Medulla oblongata (tissue), 1 donor: ENCODE data around the gene ELK1.

ENCODE experiments used
- DNase-seq: peaks from one replicate; pipeline ENCODE4 v3.0.0-alpha.2; 2015; ENCODE audit errors: extremely low spot score

Gene ELK1

DNA sequence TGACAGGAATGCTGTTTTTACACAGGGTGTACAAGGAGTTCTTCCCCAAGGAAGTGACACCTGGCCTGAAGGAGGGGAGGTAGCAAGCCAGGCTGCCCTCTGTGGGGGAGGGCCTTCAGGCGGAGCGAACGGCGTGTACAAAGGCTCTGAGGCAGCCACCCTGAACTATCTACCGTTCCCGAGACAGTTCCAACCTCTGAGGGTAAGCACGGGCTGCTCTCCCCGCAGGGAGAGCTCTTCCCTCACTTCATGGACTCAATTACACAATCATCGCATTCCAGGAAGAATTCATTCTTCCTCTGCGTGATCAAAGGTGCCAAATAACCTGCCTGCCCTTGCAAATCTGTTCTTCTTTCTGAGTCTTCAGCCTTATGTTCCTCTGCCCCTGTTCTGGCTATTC, 4.8 kb downstream of the ELK1 start:
- DNase-seq: no peak

DNA sequence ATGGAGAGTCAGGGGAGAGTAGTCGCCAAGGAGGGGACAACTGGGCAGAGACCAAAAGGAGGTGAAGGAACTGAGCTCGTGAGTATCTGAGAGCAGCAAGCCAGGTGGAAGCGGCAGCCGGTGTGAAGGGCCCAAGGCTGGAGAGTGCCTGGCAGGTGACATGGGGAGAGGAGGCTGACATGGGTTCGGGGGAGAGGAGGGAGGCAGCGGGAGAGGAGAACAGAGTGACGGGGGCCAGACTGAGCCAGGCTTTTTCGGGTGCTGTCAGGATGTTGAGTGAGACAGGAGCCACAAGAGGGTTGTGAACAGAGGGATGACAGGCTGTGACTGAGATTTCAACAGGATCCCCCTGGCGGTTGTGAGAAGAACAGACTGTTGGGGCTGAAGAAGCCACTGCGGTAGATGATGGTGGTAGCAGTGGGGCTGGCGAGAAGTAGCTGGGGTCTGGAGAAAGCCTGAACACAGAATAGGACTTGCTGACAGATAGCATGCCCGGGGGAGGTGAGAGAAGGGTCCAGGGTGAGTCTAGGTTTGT, 5.7 kb downstream of the ELK1 start:
- no peak for DNase-seq

- DNase-seq: peak; percentile 14
Measured at GRCh38 chrX:47643926-47644325, 6.4 kb downstream of the ELK1 start.

DNA sequence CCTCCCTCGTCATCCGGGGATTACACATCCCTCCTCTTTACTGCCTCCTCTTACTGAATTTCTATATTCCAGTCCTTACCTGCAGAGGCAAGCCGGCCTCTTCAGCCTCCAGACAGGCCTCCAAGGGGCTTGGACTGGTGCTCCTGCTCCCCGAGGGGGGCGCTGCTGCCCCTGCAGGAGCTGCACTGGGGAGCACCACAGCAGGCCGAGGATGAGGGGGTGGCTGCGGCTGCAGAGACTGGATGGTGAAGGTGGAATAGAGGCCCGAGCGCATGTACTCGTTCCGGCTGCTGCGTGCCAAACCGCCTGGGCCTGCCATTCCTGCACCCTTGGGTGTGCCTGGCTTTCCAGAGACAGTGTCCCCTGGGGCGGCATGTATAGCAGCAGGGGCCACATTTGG, 11.5 kb downstream of the ELK1 start:
- no peak for DNase-seq

DNA sequence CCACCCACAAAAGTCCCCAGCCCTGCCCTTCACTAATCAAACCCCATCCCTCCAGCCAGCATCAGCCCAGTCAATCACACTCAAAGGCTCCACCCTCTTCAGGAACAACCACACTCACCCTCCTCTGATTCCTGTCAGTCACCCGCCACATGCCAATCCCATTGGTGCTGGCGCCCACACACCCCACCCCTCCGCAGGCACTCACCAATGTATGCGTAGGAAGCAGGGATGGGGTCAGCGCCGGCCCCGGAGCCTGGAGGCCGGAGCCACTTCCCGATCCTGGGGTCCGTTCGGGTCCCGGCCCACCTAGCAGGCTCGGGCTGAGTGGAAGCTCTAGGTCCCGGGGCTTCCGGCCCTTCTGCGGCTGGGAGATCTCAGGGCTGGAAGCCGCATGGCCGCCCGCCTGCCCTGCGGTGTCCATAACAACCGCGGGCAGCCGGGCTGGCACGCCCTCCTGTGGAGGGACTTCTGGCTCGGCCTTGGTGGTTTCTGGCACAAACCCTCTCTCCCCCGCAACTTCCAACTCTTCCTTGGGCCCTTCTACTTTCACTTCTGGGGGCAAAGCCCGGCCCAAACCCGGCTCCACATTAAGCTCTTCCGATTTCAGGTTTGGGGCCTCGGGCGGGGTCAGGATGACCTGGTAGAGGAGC, 12.7 kb downstream of the ELK1 start:
- DNase-seq: peak; percentile 63

GRCh38 chrX:47634871-47635575, 15.3 kb downstream of the ELK1 start:
- DNase-seq: no peak

- DNase-seq: peak; percentile 7
Measured at GRCh38 chrX:47633689-47634590, 16.4 kb downstream of the ELK1 start.

DNA sequence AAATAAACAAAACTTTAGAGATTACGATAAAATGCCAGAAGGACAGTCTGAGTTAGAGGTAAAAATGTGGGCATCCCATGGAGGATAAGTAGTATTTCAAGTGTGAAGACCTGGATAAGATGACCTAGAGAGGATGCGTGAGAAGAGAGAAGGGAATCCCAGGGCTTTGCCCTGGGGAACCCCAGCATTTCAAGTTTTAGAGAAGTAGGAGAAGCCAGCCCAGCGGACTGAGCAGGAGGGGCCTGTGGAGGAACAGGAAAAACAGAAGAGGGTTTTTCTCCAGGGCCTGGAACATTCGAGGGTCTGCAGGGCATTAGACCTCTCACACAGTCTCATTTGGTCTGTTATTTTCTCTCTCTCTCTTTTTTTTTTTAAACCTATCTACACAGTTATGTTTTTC, 17.7 kb downstream of the ELK1 start:
- DNase-seq: peak; percentile 12

GRCh38 chrX:47631676-47632075, 18.7 kb downstream of the ELK1 start:
- DNase-seq: no peak

DNA sequence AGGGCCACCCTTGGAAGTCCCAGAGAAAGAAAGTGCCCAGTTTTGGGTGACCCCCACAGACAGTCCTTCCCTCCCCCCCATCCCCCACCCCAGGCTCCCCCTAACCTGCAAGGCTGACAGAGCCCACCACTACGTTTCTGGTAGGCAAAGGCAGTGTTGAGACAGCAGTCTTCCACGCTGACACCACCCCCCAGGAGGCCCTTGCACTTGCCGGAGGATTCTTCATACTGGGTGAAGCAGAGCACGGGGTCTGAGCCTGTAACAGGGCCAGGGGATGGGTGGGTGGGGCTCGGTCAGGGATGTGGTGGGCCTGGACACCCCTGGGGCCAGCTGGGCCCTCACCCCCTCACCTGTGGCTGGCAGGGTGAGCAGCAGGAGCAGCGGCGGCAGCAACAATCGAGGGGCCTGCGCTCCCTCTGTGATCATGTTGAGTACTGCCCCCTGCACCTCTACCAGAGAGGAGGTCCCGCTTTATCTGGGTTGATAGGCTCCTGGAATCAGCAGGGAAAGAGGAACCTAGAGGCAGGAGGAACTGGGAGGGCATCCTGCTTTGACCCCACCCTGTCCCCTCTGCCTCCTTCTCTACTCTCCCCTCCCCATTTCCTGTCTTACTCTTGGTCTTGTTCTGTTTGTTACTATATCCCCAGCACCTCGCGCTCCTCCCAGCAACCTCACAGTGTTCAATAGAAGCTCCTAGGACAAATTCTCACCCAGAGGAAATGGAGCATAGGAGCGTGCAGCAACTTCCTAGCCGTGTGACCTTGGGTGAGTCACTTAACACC, 20.8 kb downstream of the ELK1 start, which contains the start of gene CFP:
Gene CFP, minus strand, starts transcription at position 512 of the 782 bp plus-strand sequence. Its CDS starts 86 bp downstream, at position 426.
- DNase-seq: no peak

- DNase-seq: no peak
Measured at GRCh38 chrX:47628982-47629381, 21.4 kb downstream of the ELK1 start.

DNA sequence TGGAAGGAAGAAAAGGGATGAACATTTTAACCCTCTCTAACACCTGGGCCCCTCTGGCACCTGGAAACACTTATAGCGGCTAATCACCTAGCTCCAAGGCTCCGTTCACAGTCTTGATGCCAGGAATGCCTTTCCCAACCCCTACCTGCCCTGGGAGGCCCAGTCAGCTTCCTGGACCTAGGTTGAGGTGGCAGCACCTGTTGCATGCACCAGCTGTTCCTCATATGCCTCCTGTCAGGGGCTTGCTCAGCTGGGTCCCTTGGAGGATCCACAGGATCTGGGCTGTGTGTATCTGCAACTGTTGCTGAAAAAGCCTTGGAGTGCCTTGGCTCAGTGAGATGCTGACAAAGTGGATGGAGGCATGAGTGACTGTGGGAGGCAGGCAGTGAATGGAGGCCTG, 25.0 kb downstream of the ELK1 start:
- no peak for DNase-seq

- DNase-seq: peak; percentile 22
Measured at GRCh38 chrX:47623540-47624027, 26.8 kb downstream of the ELK1 start.

GRCh38 chrX:47621851-47622250, 28.5 kb downstream of the ELK1 start:
- no peak for DNase-seq

- no peak for DNase-seq
Measured at GRCh38 chrX:47620303-47620685, 30.1 kb downstream of the ELK1 start.

DNA sequence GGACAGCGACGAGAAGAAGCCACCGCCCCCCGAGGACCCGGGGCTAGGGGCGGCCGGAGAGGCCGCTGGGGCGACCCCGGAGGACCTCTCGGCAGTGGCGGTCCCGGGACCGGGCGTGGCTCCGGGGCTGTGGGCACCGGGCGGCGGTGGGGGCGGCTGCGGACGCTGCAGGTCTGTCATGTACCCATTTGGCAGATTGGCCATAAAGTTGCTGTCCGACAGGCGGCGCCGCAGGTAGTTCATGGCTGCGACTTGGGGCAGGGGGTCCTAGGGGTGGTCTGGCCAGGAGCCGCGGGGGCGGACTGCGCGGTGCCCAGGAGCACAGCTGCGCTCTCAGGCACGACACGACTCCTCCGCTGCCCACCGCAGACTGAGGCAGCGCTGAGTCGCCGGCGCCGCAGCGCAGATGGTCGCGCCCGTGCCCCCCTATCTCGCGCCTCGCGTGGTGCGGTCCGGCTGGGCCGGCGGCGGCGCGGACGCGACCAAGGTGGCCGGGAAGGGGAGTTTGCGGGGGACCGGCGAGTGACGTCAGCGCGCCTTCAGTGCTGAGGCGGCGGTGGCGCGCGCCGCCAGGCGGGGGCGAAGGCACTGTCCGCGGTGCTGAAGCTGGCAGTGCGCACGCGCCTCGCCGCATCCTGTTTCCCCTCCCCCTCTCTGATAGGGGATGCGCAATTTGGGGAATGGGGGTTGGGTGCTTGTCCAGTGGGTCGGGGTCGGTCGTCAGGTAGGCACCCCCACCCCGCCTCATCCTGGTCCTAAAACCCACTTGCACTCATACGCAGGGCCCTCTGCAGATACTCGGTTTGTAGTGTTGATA, 30.7 kb downstream of the ELK1 start, which contains the start of gene SYN1:
Gene SYN1, minus strand, starts transcription at position 372 of the 817 bp plus-strand sequence. Its CDS starts 129 bp downstream, at position 243.
- peak; percentile 73 for DNase-seq

GRCh38 chrX:47618923-47619485, 31.4 kb downstream of the ELK1 start:
- no peak for DNase-seq

GRCh38 chrX:47614618-47615017, 35.7 kb downstream of the ELK1 start:
- no peak for DNase-seq

- no peak for DNase-seq
Measured at GRCh38 chrX:47613082-47613481, 37.3 kb downstream of the ELK1 start.

DNA sequence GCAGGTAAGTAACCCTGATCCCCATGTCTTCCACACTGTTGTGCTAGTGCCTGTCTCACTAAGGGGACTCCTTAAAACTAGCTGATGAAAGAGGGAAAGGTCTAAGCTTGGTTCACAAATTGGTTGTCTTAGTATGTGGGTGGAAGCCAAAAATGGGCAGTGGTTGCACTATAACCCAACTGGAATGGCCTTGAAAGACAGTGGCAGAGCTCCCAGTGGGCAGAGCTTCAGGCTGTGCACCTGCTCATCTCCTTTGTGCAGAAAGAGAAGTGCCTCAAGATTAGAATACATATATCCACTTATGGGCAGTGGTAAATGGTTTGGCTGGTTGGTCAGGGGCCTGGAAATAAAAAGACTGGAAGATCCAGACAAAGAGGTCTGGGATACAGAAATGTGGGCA, 37.9 kb downstream of the ELK1 start:
- DNase-seq: no peak
